HG02759 (cell line): ENCODE data around the gene ARL14EPL.

ENCODE experiments used
- ATAC-seq: cut with Tn5 transposase; IDR thresholded peaks from one replicate; pipeline ENCODE4 v1.9.1; 2021; ENCODE audit warnings: mild to moderate bottlenecking, moderate library complexity; ENCODE audit not compliant: unreplicated experiment

ARL14EPL gene

GRCh38 chr5:116032094-116032517 is at the start of gene ARL14EPL:
TSS of gene ARL14EPL (plus strand) at chr5:116032472. CDS start at chr5:116051466, 18,994 bp downstream.
- ATAC-seq: peak; percentile 77

DNA sequence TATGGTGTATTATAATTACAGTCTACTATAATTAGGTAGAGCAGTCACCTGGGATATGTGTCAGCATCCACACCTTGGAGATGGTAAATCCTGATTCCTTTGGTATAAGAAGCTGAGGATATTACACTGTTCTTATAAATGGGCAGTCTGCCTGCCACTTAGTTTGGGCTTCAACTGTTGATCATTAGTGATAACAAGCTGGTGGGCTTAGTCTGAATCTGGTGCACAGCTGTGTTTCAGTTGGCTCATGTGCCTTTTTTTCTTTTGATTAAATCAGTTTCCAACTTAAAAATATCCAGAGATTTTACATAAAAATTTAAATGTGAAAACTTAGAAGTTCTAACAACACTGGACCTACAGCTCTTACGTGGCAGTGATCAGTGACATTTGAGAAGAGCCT is 48.8 kb upstream of the ARL14EPL start:
- no peak for ATAC-seq

DNA sequence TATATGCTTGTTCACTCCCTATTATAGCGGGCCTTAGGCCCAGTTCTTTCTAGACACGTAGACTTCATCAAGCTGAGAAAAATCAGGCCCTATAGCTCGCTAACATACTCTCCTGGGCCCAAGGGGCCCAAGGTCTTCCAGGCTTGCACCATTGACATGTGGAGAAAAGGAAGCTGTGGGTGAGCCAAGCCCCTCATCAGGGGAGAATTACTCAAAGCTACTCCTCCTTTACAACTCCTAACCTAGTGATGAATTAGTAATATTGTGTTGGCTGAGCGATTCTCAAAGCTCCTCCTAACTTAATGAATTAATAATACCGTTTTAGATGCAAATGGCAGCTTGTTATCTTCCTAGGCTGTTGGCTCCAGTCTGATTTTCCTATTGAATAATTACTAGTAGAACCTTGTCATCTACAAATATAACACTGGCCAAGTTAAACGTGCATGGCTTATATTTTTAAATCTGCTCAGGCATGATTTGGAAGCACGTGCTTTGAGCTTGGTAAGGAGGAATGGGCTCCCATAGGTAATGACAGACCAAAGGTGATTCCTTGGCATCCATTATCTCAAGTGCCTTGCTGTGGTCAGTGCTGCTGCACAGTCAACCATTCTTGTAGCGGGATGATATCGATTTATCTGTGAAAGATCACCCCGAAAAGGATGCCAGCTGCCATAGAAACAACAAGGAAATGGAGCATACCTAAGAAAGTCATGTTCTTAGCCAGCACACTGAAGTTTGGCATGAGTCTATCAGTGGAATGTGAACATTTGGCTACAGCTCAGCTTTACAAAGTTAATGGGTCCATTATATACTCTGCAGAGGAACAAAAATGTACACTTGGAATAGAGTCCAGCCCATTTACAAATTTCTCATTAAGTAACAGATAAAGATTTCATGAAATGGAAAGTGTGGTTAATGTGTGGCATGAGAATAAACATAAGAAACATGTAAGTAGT is 46.2 kb upstream of the ARL14EPL start:
- no peak for ATAC-seq

- no peak for ATAC-seq
These were observed 44.3 kb upstream of the ARL14EPL start for GRCh38 chr5:115988002-115988401.

GRCh38 chr5:115992848-115993350 is 39.4 kb upstream of the ARL14EPL start:
- ATAC-seq: no peak

GRCh38 chr5:115995351-115995750 is 36.9 kb upstream of the ARL14EPL start:
- ATAC-seq: no peak

GRCh38 chr5:116002116-116002906 is 30.0 kb upstream of the ARL14EPL start:
- no peak for ATAC-seq

DNA sequence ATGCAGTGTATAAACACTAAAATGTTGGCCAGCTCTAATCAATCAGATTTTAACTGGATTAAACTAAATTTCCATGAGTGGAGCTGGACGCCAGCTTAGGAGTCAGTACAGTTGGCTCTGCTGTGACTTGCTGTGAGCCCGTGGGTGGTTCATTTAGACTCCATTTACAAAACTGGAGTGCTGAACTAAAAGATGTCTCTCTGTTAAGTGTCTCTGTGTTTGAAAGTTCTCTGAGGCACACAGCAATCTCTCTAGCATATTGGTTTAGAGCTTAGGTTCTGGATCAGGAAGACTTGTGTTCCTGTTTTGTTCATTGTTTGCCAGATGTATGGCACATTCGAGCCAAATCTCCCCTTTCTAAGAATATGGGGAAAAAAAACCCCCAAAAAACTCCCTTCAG is 28.0 kb upstream of the ARL14EPL start:
- no peak for ATAC-seq

DNA sequence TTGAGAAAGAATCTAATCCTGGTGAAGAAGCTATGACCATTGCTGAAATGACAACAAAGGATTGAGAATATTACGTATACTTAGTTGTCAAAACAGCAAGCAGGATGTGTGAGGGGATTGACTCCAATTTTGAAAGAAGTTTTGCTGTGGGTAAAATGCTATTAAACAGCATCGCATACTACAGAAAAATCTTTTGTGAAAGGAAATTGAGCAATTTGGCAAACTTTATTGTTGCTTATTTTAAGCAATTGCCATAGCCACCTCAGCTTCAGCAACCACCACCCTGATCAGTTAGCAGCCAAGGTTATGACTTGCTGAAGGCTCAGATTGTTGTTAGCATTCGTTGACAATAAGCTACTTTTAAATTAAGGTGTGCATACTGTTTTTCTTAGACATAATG is 22.5 kb upstream of the ARL14EPL start:
- no peak for ATAC-seq

DNA sequence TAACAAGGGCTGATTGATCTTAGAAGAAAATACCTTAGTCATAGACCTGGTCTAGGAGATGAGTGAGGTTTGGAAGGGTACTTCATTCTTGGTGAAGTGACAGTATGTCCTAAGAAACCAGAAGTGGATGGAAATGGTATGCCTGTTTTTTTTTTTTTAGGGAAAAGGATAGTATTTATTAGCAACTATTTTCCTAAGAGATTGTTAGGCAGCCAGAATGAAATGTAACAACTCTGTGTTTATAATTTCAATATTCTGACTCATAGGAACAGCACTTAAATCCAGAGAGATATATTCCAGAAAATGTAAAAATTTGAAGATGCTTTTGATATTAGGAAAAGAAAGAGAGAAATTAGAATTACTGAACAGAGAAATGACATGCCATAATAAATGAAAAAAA is 21.2 kb upstream of the ARL14EPL start:
- ATAC-seq: no peak

DNA sequence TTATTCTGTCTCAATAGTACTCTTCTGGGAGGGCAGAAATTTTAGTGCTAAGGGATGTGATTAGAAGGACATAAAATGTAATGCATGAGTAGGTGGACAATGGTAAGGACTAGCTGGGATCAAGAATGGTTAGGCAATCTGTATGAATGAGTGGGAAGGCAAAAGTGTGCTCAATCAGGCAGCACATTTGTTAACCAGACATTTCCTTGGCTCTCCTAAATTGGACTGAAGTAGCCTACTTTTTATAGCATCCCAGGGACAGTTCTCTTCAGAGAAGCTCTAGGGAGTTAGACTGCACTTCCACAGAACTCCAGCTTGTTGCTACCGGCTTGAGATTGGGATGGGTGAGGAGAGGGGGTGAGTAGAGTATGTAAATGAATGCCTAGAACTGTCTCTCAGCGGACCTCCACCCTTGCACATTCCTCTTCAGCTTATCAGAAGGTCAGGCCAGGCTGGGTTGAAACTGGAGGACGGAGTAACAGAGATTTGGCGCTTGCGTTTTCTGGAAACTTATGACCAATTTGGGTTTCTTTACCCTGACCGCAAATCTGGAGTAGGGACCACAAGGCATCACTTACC is 19.0 kb upstream of the ARL14EPL start:
- ATAC-seq: no peak

DNA sequence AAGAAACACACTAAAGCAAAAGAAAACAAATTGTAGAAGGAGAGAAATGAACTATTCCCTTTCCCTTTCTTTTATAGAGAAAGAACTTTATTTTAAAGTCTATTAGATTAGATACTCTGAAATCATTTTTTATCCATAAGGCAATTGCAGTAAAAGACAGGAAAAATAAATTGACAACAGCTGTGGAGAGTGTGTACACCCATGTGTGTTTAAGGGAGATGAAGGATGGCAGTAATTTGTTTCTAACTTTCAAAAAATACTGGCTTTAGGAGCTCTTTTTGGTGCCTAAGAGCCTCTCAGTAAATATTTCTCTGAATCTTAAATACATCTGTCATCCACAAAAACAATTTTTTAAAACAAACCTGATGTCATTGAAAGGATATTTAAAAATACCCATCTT is 18.3 kb upstream of the ARL14EPL start:
- ATAC-seq: no peak

DNA sequence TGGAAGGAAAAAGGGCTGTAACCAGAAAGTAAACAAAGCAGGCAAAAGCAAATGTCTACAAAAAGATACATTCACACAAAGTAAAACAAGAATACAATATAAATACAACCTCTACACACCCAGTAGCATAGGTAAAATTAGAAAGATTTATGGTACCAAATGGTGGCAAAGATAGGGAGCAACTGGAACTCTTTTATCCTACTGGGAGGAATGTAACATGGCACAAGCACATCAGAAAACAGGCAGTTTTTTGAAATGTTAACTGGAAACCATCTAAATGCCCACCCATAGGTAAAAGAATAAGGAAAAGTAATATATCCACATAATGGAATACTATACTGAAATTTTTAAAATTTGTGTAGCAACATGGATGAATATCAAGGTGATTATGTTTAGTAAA is 8.7 kb upstream of the ARL14EPL start:
- ATAC-seq: no peak

DNA sequence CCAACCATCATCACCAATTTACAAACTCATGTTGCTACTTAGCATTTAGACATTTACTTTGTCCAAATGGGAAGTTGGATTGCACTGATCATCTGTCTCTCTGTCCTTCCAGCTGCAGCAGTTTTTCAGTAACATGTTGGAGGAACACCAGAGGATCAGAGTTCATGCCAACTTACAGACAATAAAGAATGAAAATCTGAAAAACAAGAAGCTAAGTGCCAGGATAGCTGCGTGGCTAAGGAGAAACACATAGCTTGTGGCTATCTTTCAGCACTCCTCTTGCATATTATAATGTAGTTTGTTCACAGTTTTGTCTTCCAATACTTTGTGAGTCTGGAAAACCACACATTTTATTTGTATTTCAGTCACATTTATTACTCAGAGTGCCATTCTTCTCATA is 6.4 kb upstream of the ARL14EPL start:
- no peak for ATAC-seq

DNA sequence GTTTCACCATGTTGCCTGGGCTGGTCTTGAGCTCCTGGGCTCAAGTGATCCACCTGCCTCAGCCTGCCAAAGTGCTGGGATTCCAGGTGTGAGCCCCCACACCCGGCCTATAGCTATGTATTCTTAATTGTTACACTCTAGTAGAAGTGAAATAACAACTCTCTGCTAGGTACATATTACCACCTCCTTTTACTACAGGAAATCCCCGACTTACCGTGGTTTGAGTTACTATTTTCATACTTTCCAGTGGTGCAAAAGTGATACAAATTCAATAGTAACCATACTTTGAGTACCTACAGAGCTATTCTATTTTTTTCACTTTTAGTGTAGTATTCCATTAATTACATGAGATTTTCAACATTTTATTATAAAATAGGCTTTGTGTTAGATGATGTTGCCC is 719 bp downstream of the ARL14EPL start:
- ATAC-seq: no peak

DNA sequence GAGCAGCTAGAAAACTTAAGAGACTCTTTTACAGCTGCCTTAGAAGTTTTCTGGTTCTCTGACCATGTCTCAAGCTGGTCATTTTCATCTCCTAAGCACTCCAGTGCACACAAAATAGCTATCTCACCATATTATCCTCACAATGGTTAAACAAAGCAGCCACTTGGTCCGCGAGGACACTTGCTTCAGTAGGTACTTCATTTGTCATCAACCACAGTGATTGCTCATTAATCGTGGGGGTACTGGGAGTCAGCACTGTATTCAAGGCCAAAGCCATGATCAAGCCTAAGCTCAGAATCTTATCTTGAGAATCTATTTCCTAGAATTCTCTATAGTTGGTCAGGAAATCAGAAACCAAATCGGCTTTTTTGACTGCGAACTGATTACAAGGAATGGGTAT is 2.9 kb downstream of the ARL14EPL start:
- ATAC-seq: no peak

GRCh38 chr5:116037236-116037822 is 5.1 kb downstream of the ARL14EPL start:
- ATAC-seq: no peak

DNA sequence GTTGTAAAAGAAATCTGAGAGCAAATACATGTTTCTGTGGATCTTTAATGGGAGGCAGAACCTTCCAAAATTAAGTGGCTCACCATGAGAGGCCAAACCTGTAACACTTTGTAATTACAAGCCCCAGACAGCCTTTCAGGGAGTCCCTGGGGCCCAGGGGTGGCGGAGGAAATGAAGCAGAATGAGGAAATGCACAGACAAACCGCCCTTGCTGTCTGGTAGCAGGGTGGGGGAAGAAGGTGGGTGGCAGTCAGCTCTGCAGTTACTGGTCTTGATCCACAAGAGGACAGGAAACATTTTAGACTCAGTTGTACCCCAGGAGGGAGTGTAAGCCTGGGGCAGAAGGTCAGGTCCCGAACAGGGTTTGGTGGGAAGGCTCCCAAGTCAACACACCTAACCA is 6.5 kb downstream of the ARL14EPL start:
- ATAC-seq: peak; percentile 90

- ATAC-seq: no peak
These were observed 10.1 kb downstream of the ARL14EPL start for GRCh38 chr5:116042375-116042774.

- no peak for ATAC-seq
These were observed 11.8 kb downstream of the ARL14EPL start for GRCh38 chr5:116044073-116044472.

DNA sequence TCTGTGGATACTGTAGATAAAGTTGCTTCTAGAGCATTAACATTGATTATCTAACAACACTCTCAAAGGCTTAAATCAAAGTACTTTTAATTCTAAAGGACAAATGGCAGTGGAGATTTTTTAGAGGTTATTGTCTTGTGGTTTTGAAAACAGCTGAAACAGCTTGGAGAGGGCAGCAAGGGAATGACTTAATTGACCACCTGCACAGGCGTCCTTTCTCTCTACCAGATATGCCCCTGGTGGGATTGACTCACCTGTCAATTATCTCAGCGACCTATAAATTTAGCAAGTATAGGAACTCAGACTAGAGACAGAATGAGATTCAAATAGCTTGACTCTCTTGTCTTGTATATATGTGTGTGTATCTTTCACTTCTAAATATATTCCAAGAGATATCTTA is 13.5 kb downstream of the ARL14EPL start:
- no peak for ATAC-seq
